BJ (cell line): Measurements from ENCODE around the gene CYYR1. TPM values are rescaled to one million over a fixed set of nuclear protein-coding genes. Genes with fewer than 3 reads are reported as not detected.

Source experiments
- CTCF ChIA-PET: fragments of 350-600 bp; formaldehyde crosslinking; extraction: SDS; loops from one replicate; lab custom pipeline; 2021; ENCODE audit warnings: antibody characterized with exemption, inconsistent platforms; lab: Yijun Ruan, JAX
- POLR2A ChIA-PET: fragments of 300-600 bp; sonication (Branson Sonifier 250); formaldehyde crosslinking; extraction: SDS; loops from one replicate; lab custom pipeline; 2021; ENCODE audit warnings: antibody characterized with exemption; lab: Charles Lee
- DNase-seq: peaks from one replicate; pipeline ENCODE4 v3.0.0-alpha.2; 2011; ENCODE audit warnings: low read depth
- H3K27me3 ChIP-seq: 2 replicates; pipeline ENCODE4 v1.6.0; 2011; ENCODE audit warnings: low read length; ENCODE audit not compliant: control insufficient read depth, insufficient read depth
- H3K36me3 ChIP-seq: 2 replicates; pipeline ENCODE4 v1.5.1; 2011; ENCODE audit warnings: low read length; ENCODE audit not compliant: control insufficient read depth, insufficient read depth
- H3K4me3 ChIP-seq: 2 replicates; pipeline ENCODE4 v1.5.1; 2011; ENCODE audit warnings: low read depth, mild to moderate bottlenecking, control low read depth, low read length
- polyA plus RNA-seq: library from polyadenylated mRNA; depleted of rRNA; stranded (reverse); fragments of >200 nt; gene quantifications from 2 replicates; pipeline ENCODE4 v1.2.3, GENCODE V29; 2011
- TF ChIP-seq, protein P1 (sequence below): IDR thresholded peaks from 2 replicates; pipeline ENCODE4 v1.5.1; 2011; ENCODE audit warnings: low read depth, mild to moderate bottlenecking, control low read depth, inconsistent platforms, low read length, moderate library complexity; ENCODE audit not compliant: insufficient read depth

Gene CYYR1
- polyA plus RNA-seq, 1 experiment = not detected

DNA sequence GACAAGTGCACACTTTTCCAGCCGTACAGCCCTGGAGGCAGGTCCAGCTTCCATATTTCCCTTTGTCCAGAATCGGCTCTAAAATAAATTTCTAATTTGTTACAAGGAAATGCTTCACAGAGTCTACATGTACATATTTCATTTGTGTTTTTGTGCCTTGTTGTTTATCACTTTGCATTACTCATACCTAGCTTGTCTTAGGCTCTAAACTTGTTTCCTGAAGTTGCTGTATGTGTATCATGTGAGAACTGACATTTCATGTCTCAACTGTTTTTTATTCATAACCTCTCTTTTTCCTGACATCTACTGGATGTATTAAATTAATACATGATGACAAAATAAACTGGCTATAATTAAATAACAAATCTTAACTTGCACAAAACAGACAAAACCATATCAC, 7.5 kb downstream of the CYYR1 start:
- Histone ChIP-seq H3K27me3 (no peaks in the 10 kb centered on the region), H3K36me3 (no peaks in the 10 kb centered on the region), H3K4me3 (no peak overlapping the region)
- TF ChIP-seq, protein P1, sequence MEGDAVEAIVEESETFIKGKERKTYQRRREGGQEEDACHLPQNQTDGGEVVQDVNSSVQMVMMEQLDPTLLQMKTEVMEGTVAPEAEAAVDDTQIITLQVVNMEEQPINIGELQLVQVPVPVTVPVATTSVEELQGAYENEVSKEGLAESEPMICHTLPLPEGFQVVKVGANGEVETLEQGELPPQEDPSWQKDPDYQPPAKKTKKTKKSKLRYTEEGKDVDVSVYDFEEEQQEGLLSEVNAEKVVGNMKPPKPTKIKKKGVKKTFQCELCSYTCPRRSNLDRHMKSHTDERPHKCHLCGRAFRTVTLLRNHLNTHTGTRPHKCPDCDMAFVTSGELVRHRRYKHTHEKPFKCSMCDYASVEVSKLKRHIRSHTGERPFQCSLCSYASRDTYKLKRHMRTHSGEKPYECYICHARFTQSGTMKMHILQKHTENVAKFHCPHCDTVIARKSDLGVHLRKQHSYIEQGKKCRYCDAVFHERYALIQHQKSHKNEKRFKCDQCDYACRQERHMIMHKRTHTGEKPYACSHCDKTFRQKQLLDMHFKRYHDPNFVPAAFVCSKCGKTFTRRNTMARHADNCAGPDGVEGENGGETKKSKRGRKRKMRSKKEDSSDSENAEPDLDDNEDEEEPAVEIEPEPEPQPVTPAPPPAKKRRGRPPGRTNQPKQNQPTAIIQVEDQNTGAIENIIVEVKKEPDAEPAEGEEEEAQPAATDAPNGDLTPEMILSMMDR = no peak
- DNase-seq = no peak
- POLR2A ChIA-PET = no interaction called here
- CTCF ChIA-PET = no interaction called here

GRCh38 chr21:26565111-26565510, 8.0 kb downstream of the CYYR1 start:
- ChIA-PET CTCF (no interaction called here), POLR2A (no interaction called here)
- no peak for DNase-seq
- H3K36me3 ChIP-seq = no peaks in the 10 kb centered on the region
- no peaks in the 10 kb centered on the region for H3K27me3 ChIP-seq
- no peak overlapping the region for H3K4me3 ChIP-seq
- TF ChIP-seq, protein P1 = no peak

DNA sequence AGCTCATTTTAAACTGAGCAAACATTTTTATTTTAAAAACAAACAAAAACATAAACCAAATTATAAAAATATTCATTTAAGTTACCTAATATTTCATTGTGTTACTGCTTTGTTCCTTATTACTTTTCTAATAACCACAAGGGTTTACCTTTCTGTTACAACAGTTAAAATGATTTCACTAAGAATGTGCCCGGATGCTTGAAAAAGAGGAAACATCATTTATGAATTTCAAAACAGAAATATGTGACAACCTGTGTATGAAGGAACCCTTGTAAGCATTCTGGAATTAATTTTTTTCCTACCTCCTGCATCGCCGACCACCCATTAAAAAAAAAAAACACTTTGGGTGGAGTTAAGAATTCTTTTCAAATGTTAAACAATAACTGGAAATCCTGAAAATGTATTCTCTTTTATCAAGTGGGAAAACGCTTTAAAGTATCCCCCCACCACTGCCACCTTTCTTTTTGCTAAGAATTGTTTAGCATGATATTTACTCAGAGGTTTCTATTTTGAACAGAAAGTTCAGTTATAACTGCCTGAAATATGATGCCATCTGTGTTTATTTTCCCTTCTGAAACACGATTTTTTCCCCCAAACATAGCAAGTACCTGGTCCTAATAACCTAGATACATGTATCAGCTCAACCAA, 9.1 kb downstream of the CYYR1 start:
- Histone ChIP-seq H3K4me3 (no peak overlapping the region), H3K27me3 (no peaks in the 10 kb centered on the region), H3K36me3 (no peaks in the 10 kb centered on the region)
- DNase-seq = no peak
- TF ChIP-seq, protein P1 = no peak
- CTCF ChIA-PET = no interaction called here
- POLR2A ChIA-PET = no interaction called here

- TF ChIP-seq, protein P1 = no peak
- CTCF ChIA-PET = no interaction called here
- no peaks in the 10 kb centered on the region for H3K27me3 ChIP-seq
- no peak for DNase-seq
- POLR2A ChIA-PET = no interaction called here
- no peaks in the 10 kb centered on the region for H3K36me3 ChIP-seq
- no peak overlapping the region for H3K4me3 ChIP-seq
These were observed 12.5 kb downstream of the CYYR1 start for GRCh38 chr21:26560612-26561011.

DNA sequence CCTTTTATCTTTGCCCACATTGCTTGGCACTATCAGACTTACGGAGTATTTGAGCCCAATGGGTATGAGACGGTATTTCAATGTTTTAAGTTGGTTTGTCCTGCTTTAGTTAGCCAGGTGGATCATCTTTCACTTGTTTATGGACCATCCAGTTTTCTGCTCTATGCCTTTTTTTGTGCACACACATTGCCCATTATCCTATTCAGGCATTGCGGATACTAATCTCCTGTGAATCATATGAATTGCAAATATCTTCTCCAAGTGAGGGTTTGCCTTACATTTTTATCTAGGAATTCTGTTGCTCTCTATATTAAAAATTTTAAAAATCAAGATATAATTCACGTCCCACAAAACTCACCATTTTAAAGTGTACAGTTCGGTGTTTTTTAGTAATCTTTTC, 14.0 kb downstream of the CYYR1 start:
- no peak for DNase-seq
- POLR2A ChIA-PET = no interaction called here
- CTCF ChIA-PET = no interaction called here

More for the DNA sequence above, 14.0 kb downstream of the CYYR1 start:
- Histone ChIP-seq H3K36me3 (no peaks in the 10 kb centered on the region), H3K27me3 (no peaks in the 10 kb centered on the region), H3K4me3 (no peak overlapping the region)
- TF ChIP-seq, protein P1 = no peak
